Measurements from ENCODE around the gene RPS10. TPM values are rescaled to one million over a fixed set of nuclear protein-coding genes. Genes with fewer than 3 reads are reported as not detected.

RPS10 gene
- total RNA-seq, 2 experiments from 2014 or later: 1,714 to 2,938 TPM

- TF ChIP-seq CTCF (conservative IDR thresholded peaks at IDR 0.05; ENCODE audit: low read length) (no peak), EZH2phosphoT487 (IDR thresholded peaks at IDR 0.05; ENCODE audit: borderline replicate concordance, low read depth, low read length) (no peak)
- BruUV-seq (replicated peaks): no TSS peak
- no peak overlapping the region for H3K4me3 ChIP-seq (ENCODE audit: low read depth, low read length, poor library complexity, severe bottlenecking)
- H3K9me3 ChIP-seq (ENCODE audit: low read length): no peaks in the 10 kb centered on the region
- H3K9me2 ChIP-seq (ENCODE audit: insufficient read depth, low read length): no peaks in the 10 kb centered on the region
- no peaks in the 10 kb centered on the region for H3K79me2 ChIP-seq (ENCODE audit: insufficient read depth, low read depth, low read length)
- no peak overlapping the region for H3K27ac ChIP-seq (ENCODE audit: low read depth, low read length, poor library complexity, severe bottlenecking)
- H3K4me1 ChIP-seq (ENCODE audit: insufficient read depth, low read length, poor library complexity, severe bottlenecking): peaks cover 15% of the 10 kb centered on the region
- intact Hi-C loops (cut with micrococcal nuclease; ENCODE audit: unreplicated experiment): no loop called here
- no peaks in the 10 kb centered on the region for H4K20me1 ChIP-seq (ENCODE audit: insufficient read depth, low read length)
- H3K36me3 ChIP-seq (ENCODE audit: insufficient read depth, low read length): no peaks in the 10 kb centered on the region
- H2AFZ ChIP-seq (ENCODE audit: low read length): peak overlapping the region; percentile 1; the same call in 1 of the 2 replicates
- ChIA-PET POLR2A (interaction anchor here (0.6 to 1.5 kb wide), 5 partner anchors 11 to 1623 kb away, joined by 3 to 7 read pairs (median 3); no protein-coding TSS in a partner anchor), CTCF (ENCODE audit: unreplicated experiment) (interaction anchor here (1.2 kb wide), 1 partner anchor 20 kb away, joined by 3 read pairs; no protein-coding TSS in a partner anchor)
- H3K4me2 ChIP-seq (ENCODE audit: low read length): peak overlapping the region; percentile 39
- DNase-seq (ENCODE audit: low spot score): peak; percentile 62
These were observed 22.0 kb upstream of the RPS10 start for GRCh38 chr6:34447910-34448309.

DNA sequence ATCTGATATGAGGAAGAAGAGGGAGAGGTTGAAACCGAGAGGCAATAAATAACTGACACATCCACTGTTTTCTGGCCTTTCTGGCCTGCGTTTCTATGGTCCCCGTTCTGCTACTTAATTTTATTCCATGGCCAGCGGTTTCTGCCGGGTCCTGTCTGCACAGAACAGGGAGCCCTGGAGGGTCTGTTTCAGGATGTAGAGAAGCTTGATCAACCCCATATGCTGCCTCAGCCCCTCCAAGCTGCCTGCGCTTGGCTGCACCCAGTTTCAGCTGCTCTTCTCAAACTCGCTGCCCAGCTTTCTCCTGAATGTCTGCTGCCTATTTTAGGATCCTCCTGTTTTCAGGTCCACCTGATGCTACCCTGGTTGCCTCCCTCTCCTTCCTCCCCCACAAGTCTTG is 21.5 kb upstream of the RPS10 start:
- peaks cover 18% of the 10 kb centered on the region for H3K4me1 ChIP-seq (ENCODE audit: insufficient read depth, low read length, poor library complexity, severe bottlenecking)
- no TSS peak for BruUV-seq (replicated peaks)
- no peaks in the 10 kb centered on the region for H3K9me2 ChIP-seq (ENCODE audit: insufficient read depth, low read length)
- H2AFZ ChIP-seq (ENCODE audit: low read length): peak overlapping the region; percentile 1; the same call in 1 of the 2 replicates
- ChIA-PET CTCF (ENCODE audit: unreplicated experiment) (interaction anchor here (1.2 kb wide), 1 partner anchor 20 kb away, joined by 3 read pairs; no protein-coding TSS in a partner anchor), POLR2A (interaction anchor here (0.6 to 1.5 kb wide), 5 partner anchors 11 to 1623 kb away, joined by 3 to 7 read pairs (median 3); no protein-coding TSS in a partner anchor)
- no peaks in the 10 kb centered on the region for H3K79me2 ChIP-seq (ENCODE audit: insufficient read depth, low read depth, low read length)
- H4K20me1 ChIP-seq (ENCODE audit: insufficient read depth, low read length): no peaks in the 10 kb centered on the region
- H3K27ac ChIP-seq (ENCODE audit: low read depth, low read length, poor library complexity, severe bottlenecking): no peak overlapping the region
- intact Hi-C loops (cut with micrococcal nuclease; ENCODE audit: unreplicated experiment): no loop called here
- no peak for TF ChIP-seq CTCF (conservative IDR thresholded peaks at IDR 0.05; ENCODE audit: low read length)
- no peak for TF ChIP-seq EZH2phosphoT487 (IDR thresholded peaks at IDR 0.05; ENCODE audit: borderline replicate concordance, low read depth, low read length)
- no peak for DNase-seq (ENCODE audit: low spot score)
- no peaks in the 10 kb centered on the region for H3K9me3 ChIP-seq (ENCODE audit: low read length)
- no peaks in the 10 kb centered on the region for H3K36me3 ChIP-seq (ENCODE audit: insufficient read depth, low read length)
- H3K4me2 ChIP-seq (ENCODE audit: low read length): peak overlapping the region; percentile 39
- H3K4me3 ChIP-seq (ENCODE audit: low read depth, low read length, poor library complexity, severe bottlenecking): no peak overlapping the region

DNA sequence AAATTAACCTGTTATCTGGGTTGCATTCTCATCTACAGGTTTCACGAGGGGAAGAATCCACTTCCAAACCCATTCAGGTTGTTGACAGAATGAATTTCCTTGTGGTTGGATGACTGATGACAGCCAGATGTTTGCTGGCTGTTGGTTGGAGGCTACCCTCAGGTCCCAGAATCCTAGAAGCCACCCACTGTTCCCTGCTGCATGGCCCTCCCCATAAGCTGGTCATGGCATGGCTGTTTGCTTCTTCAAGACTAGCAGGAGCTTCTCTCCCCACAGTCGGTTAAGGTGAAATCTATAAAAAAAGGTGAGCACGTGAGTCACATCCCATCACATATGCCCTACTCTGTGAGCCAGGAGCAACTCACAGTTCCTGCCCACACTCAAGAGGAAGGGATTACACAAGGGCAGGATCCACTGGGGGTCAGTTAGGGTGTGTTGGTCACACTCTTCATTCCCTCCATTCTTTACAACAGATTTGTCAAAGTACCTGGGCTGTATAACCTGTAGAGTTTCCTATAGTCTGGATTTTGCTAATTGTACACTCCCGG is 19.5 kb upstream of the RPS10 start:
- intact Hi-C loops (cut with micrococcal nuclease; ENCODE audit: unreplicated experiment): no loop called here
- TF ChIP-seq EZH2phosphoT487 (IDR thresholded peaks at IDR 0.05; ENCODE audit: borderline replicate concordance, low read depth, low read length) (no peak), CTCF (conservative IDR thresholded peaks at IDR 0.05; ENCODE audit: low read length) (no peak)
- Histone ChIP-seq H2AFZ (ENCODE audit: low read length) (0 out of 2 replicates have a peak overlapping the region, but pooled peaks have one; percentile 0), H3K4me2 (ENCODE audit: low read length) (no peak overlapping the region), H3K4me3 (ENCODE audit: low read depth, low read length, poor library complexity, severe bottlenecking) (no peak overlapping the region), H3K79me2 (ENCODE audit: insufficient read depth, low read depth, low read length) (no peaks in the 10 kb centered on the region), H3K9me3 (ENCODE audit: low read length) (no peaks in the 10 kb centered on the region), H3K27ac (ENCODE audit: low read depth, low read length, poor library complexity, severe bottlenecking) (no peak overlapping the region), H3K36me3 (ENCODE audit: insufficient read depth, low read length) (no peaks in the 10 kb centered on the region), H3K9me2 (ENCODE audit: insufficient read depth, low read length) (no peaks in the 10 kb centered on the region), H3K4me1 (ENCODE audit: insufficient read depth, low read length, poor library complexity, severe bottlenecking) (peaks cover 38% of the 10 kb centered on the region), H4K20me1 (ENCODE audit: insufficient read depth, low read length) (no peaks in the 10 kb centered on the region)
- BruUV-seq (replicated peaks): no TSS peak
- POLR2A ChIA-PET: interaction anchor here (1.0 to 1.6 kb wide), 2 partner anchors 8 to 17 kb away, joined by 3 to 4 read pairs; no protein-coding TSS in a partner anchor
- no peak for DNase-seq (ENCODE audit: low spot score)
- CTCF ChIA-PET (ENCODE audit: unreplicated experiment): no interaction called here

Data from OCI-LY7 (cell line).